ENCODE data around the gene ATF6. TPM values are rescaled to one million over a fixed set of nuclear protein-coding genes. Genes with fewer than 3 reads are reported as not detected.

Gene ATF6
- total RNA-seq, 1 experiment from 2014 or later = 10.6 TPM

DNA sequence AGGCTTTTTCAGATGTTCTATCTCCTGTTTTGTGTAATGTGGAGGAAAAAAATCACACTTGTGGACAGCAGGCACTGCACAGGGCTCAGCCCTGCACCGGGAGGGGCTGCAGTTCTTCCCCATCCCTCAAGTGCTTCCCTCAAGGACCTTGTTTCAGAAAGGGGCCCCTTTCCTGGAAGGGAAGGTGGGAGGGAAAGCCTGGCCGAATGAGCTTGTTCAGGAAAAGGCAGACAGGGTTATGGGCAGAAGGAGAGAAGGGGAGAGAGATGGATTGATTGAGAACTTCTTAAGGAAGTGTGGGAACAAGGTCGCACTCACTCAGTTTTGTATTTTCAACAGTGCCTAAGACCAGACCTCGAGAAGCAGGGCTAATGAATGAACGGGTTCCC lies 216.4 kb downstream of the ATF6 start:
- no peak for TF ChIP-seq ETV6 (CRISPR knock-in tag; IDR thresholded peaks at IDR 0.05)
- H3K27ac Mint-ChIP-seq = no peak overlapping the region
- CTCF ChIA-PET = no interaction called here
- ATAC-seq (no peak), DNase-seq (ENCODE audit: low spot score) (no peak)
- H3K36me3 Mint-ChIP-seq = peaks cover 7% of the 10 kb centered on the region
- H3K4me1 Mint-ChIP-seq = no peaks in the 10 kb centered on the region
- H3K9me3 Mint-ChIP-seq = peaks cover 6% of the 10 kb centered on the region
- H3K4me3 Mint-ChIP-seq = no peak overlapping the region
- no peaks in the 10 kb centered on the region; the same call in 1 of the 2 replicates for H3K27me3 Mint-ChIP-seq (ENCODE audit: low read depth)
- POLR2A ChIA-PET = no interaction called here

DNA sequence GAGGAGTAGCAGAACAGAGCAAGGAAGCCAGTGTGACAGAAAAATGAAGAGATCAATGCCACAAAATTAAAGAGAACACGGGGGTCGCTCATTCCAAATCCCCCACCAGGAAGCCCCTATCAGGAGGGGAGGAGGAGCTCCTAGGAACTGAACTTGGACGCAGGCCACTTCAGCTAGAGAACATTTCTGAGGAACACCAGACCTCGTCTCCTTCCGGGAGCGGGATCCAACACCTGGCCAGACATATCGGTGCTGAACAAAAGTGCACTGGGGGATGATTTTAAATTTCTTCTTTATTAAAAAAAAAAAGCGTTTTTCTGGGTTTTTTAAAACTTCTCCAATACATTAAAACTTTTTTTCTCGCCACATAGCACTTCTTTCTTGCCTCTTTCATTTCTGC lies 216.8 kb downstream of the ATF6 start:
- H3K9me3 Mint-ChIP-seq = peaks cover 11% of the 10 kb centered on the region
- DNase-seq (ENCODE audit: low spot score) = no peak
- H3K4me1 Mint-ChIP-seq = no peaks in the 10 kb centered on the region
- H3K27ac Mint-ChIP-seq = no peak overlapping the region
- TF ChIP-seq, protein P1, sequence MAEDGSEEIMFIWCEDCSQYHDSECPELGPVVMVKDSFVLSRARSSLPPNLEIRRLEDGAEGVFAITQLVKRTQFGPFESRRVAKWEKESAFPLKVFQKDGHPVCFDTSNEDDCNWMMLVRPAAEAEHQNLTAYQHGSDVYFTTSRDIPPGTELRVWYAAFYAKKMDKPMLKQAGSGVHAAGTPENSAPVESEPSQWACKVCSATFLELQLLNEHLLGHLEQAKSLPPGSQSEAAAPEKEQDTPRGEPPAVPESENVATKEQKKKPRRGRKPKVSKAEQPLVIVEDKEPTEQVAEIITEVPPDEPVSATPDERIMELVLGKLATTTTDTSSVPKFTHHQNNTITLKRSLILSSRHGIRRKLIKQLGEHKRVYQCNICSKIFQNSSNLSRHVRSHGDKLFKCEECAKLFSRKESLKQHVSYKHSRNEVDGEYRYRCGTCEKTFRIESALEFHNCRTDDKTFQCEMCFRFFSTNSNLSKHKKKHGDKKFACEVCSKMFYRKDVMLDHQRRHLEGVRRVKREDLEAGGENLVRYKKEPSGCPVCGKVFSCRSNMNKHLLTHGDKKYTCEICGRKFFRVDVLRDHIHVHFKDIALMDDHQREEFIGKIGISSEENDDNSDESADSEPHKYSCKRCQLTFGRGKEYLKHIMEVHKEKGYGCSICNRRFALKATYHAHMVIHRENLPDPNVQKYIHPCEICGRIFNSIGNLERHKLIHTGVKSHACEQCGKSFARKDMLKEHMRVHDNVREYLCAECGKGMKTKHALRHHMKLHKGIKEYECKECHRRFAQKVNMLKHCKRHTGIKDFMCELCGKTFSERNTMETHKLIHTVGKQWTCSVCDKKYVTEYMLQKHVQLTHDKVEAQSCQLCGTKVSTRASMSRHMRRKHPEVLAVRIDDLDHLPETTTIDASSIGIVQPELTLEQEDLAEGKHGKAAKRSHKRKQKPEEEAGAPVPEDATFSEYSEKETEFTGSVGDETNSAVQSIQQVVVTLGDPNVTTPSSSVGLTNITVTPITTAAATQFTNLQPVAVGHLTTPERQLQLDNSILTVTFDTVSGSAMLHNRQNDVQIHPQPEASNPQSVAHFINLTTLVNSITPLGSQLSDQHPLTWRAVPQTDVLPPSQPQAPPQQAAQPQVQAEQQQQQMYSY (CRISPR knock-in tag; IDR thresholded peaks at IDR 0.05) = no peak
- TF ChIP-seq ZNF317 (CRISPR knock-in tag; IDR thresholded peaks at IDR 0.05; ENCODE audit: borderline replicate concordance, low read depth) (no peak), KAT7 (CRISPR knock-in tag; IDR thresholded peaks at IDR 0.05; ENCODE audit: borderline replicate concordance) (no peak), FOXP4 (CRISPR knock-in tag; IDR thresholded peaks at IDR 0.05) (no peak), ZNF219 (CRISPR knock-in tag; IDR thresholded peaks at IDR 0.05; ENCODE audit: borderline replicate concordance) (no peak)
- H3K36me3 Mint-ChIP-seq = peaks cover 7% of the 10 kb centered on the region
- H3K4me3 Mint-ChIP-seq = no peak overlapping the region
- no peaks in the 10 kb centered on the region; the same call in 1 of the 2 replicates for H3K27me3 Mint-ChIP-seq (ENCODE audit: low read depth)
- POLR2A ChIA-PET = no interaction called here
- CTCF ChIA-PET = interaction anchor here (1.0 kb wide), 1 partner anchor 54 kb away, joined by 3 read pairs; no protein-coding TSS in a partner anchor
- ATAC-seq = no peak

GRCh38 chr1:161983725-161984124 lies 217.6 kb downstream of the ATF6 start:
- Mint-ChIP-seq H3K4me3 (no peak overlapping the region), H3K27me3 (ENCODE audit: low read depth) (no peaks in the 10 kb centered on the region; the same call in 1 of the 2 replicates), H3K4me1 (no peaks in the 10 kb centered on the region), H3K36me3 (peaks cover 10% of the 10 kb centered on the region), H3K9me3 (peaks cover 16% of the 10 kb centered on the region), H3K27ac (no peak overlapping the region)
- ChIA-PET POLR2A (no interaction called here), CTCF (interaction anchor here (1.0 kb wide), 1 partner anchor 53 kb away, joined by 3 read pairs; no protein-coding TSS in a partner anchor)
- ATAC-seq (no peak), DNase-seq (ENCODE audit: low spot score) (no peak)
- TF ChIP-seq KAT7 (CRISPR knock-in tag; IDR thresholded peaks at IDR 0.05; ENCODE audit: borderline replicate concordance) = no peak
- TF ChIP-seq ELF4 (CRISPR knock-in tag; IDR thresholded peaks at IDR 0.05; ENCODE audit: low read depth) = no peak
- TF ChIP-seq ETV6 (CRISPR knock-in tag; IDR thresholded peaks at IDR 0.05) = no peak
- no peak for TF ChIP-seq NR3C1 (CRISPR knock-in tag; conservative IDR thresholded peaks at IDR 0.05; ENCODE audit: low read depth)
- TF ChIP-seq TCF7 (CRISPR knock-in tag; IDR thresholded peaks at IDR 0.05; ENCODE audit: low read depth) = no peak
- TF ChIP-seq SP1 (CRISPR knock-in tag; conservative IDR thresholded peaks at IDR 0.05) = no peak
- TF ChIP-seq JAZF1 (CRISPR knock-in tag; IDR thresholded peaks at IDR 0.05) = no peak
- no peak for TF ChIP-seq ZNF532 (CRISPR knock-in tag; IDR thresholded peaks at IDR 0.05; ENCODE audit: borderline replicate concordance)
- no peak for TF ChIP-seq NR1H2 (CRISPR knock-in tag; IDR thresholded peaks at IDR 0.05)
- TF ChIP-seq MYBL2 (CRISPR knock-in tag; IDR thresholded peaks at IDR 0.05) = no peak
- no peak for TF ChIP-seq ZNF423 (CRISPR knock-in tag; IDR thresholded peaks at IDR 0.05)
- TF ChIP-seq GABPB1 (CRISPR knock-in tag; IDR thresholded peaks at IDR 0.05) = no peak
- TF ChIP-seq, protein P2, sequence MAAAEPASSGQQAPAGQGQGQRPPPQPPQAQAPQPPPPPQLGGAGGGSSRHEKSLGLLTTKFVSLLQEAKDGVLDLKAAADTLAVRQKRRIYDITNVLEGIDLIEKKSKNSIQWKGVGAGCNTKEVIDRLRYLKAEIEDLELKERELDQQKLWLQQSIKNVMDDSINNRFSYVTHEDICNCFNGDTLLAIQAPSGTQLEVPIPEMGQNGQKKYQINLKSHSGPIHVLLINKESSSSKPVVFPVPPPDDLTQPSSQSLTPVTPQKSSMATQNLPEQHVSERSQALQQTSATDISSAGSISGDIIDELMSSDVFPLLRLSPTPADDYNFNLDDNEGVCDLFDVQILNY (CRISPR knock-in tag; IDR thresholded peaks at IDR 0.05) = no peak
- no peak for TF ChIP-seq GTF2I (CRISPR knock-in tag; conservative IDR thresholded peaks at IDR 0.05)

All from WTC11 (cell line).